ENCODE results near the gene CHN2. TPM values are rescaled to one million over a fixed set of nuclear protein-coding genes. Genes with fewer than 3 reads are reported as not detected.
A peak's percentile ranks its signal among the peaks of the same experiment; 100 is the strongest.

The CHN2 gene
- total RNA-seq, 6 donors from 2014 or later, result 6.2 to 13.7 (median 11.2) TPM

DNA sequence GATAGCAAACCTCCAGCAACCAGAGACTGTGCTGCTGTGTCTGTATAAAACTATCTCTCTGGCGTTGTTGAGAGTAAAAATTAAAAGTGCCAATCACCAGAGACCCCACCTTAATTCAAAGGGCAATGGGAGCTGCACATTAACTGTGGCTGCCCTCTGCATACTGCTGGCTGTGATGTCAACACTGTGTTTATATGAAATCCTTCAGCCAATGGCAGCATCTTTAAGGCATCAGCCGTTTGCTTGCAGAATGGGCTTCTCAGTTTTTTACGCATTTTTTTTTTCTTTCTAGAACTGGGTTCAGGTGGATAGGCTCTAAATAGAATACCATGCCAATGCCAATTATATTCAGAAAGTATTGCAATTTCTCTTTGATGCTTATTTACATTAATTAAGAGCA lies 47.7 kb downstream of the CHN2 start:
- no peaks in the 10 kb centered on the region for H3K9me3 ChIP-seq
- ATAC-seq (ENCODE audit: low FRiP score in 2 of 2), result no peak
- H3K27me3 ChIP-seq, result no peaks in the 10 kb centered on the region
- no peak for TF ChIP-seq EP300 (IDR thresholded peaks at IDR 0.05)
- TF ChIP-seq, protein P1, sequence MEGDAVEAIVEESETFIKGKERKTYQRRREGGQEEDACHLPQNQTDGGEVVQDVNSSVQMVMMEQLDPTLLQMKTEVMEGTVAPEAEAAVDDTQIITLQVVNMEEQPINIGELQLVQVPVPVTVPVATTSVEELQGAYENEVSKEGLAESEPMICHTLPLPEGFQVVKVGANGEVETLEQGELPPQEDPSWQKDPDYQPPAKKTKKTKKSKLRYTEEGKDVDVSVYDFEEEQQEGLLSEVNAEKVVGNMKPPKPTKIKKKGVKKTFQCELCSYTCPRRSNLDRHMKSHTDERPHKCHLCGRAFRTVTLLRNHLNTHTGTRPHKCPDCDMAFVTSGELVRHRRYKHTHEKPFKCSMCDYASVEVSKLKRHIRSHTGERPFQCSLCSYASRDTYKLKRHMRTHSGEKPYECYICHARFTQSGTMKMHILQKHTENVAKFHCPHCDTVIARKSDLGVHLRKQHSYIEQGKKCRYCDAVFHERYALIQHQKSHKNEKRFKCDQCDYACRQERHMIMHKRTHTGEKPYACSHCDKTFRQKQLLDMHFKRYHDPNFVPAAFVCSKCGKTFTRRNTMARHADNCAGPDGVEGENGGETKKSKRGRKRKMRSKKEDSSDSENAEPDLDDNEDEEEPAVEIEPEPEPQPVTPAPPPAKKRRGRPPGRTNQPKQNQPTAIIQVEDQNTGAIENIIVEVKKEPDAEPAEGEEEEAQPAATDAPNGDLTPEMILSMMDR (IDR thresholded peaks at IDR 0.05), result no peak
- TF ChIP-seq POLR2A (IDR thresholded peaks at IDR 0.05), result no peak
- TF ChIP-seq POLR2AphosphoS5 (IDR thresholded peaks at IDR 0.05), result no peak
- WGBS, 2 donors, result 72 to 77% methylated on average over 3 of the region's 3 CpGs
- peaks cover 0 to 2% (median 0%) of the 10 kb centered on the region in 4 donors for H3K4me1 ChIP-seq
- H3K4me3 ChIP-seq, result no peak overlapping the region
- H3K36me3 ChIP-seq, result no peaks in the 10 kb centered on the region
- no peak overlapping the region for H3K27ac ChIP-seq
- DNase-seq, result no peak

DNA sequence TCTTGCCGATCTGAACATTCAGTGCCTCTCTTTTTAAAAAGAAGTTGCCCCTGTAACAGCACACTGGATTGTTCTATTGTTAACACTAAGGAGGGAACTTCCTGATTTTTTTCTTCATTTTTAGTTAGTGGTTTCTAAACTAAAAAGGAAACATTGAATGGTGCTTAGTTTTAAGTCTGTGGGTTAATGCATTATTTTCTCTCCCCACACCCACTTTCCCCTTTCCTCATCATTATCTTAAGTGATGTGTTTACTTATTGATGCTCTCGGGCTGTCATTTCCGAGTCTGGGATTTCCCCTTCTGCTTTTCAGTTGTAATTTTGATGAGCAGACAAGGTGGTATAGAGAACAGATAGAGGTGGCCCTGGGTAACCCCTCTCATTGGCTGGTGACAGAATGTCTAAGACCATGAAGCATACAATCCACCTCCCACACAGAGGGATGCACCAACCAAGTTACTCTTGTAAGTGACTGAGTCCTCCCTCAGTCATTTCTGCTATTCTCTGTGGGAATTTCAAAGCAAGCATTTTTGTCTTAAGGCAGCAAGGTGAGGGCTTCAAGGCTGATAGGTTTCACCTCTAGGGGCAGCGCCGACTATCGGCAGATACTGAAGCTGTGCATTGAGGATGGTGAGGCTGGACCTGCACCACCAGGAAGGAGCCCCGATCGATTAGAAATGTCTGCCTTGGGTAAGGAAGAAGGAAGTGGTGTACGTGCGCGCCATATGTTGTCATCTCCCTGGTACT lies 49.5 kb downstream of the CHN2 start:
- H3K4me3 ChIP-seq, result no peak overlapping the region
- no peaks in the 10 kb centered on the region for H3K9me3 ChIP-seq
- H3K4me1 ChIP-seq, result peaks cover 0 to 4% (median 1%) of the 10 kb centered on the region in 4 donors
- no peak overlapping the region for H3K27ac ChIP-seq
- DNase-seq (no peak), ATAC-seq (ENCODE audit: low FRiP score in 2 of 2) (no peak)
- no peaks in the 10 kb centered on the region for H3K27me3 ChIP-seq
- H3K36me3 ChIP-seq, result no peaks in the 10 kb centered on the region
- WGBS, 2 donors, result 68 to 71% methylated on average over 11 of the region's 11 CpGs
- TF ChIP-seq POLR2A (IDR thresholded peaks at IDR 0.05), result no peak
- TF ChIP-seq EP300 (IDR thresholded peaks at IDR 0.05), result no peak
- TF ChIP-seq, protein P1 (IDR thresholded peaks at IDR 0.05), result no peak
- TF ChIP-seq POLR2AphosphoS5 (IDR thresholded peaks at IDR 0.05), result no peak

DNA sequence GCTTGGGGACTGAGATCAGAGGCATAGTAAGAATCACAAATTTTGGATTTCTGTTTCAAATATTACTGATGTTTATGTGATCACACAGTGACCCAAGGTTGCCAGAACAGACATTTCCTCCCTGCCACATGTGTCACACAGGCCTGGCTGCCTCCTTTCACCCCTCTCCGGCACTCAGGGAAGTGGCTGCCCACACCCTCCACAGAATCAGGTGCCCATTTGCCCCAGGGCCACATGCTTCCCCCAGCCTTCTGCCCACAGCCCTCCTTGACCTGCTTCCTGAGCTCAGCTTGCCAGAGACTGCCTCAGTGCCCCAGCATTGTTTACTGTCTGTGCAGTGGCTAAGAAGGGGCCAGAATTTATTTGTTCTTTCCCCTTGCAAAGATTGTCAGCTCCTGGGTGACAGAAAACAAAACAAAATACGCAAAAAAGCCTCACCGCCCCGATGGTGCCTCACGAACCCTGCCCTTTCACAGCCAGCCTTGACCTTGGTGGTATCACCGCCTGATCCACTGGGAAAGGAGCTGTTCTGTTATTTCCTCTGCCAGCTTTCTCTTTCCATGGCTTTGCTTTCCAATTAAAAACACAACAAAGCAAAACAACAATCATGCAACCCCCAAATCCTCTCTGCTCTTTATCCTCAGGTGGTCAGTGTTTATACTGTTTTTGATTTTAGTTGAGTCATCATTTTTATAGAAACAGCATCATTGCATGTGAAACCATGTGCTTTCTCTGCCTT lies 52.8 kb downstream of the CHN2 start:
- Histone ChIP-seq H3K4me3 (no peak overlapping the region), H3K27me3 (no peaks in the 10 kb centered on the region), H3K27ac (no peak overlapping the region), H3K9me3 (no peaks in the 10 kb centered on the region), H3K36me3 (no peaks in the 10 kb centered on the region), H3K4me1 (peaks cover 0 to 4% (median 1%) of the 10 kb centered on the region in 4 donors)
- WGBS, 2 donors, result 69 to 85% methylated on average over 6 of the region's 6 CpGs
- TF ChIP-seq POLR2AphosphoS5 (IDR thresholded peaks at IDR 0.05) (no peak), EP300 (IDR thresholded peaks at IDR 0.05) (no peak), POLR2A (IDR thresholded peaks at IDR 0.05) (no peak)
- TF ChIP-seq, protein P1 (IDR thresholded peaks at IDR 0.05), result no peak
- DNase-seq, result no peak
- ATAC-seq (ENCODE audit: low FRiP score in 2 of 2), result no peak

DNA sequence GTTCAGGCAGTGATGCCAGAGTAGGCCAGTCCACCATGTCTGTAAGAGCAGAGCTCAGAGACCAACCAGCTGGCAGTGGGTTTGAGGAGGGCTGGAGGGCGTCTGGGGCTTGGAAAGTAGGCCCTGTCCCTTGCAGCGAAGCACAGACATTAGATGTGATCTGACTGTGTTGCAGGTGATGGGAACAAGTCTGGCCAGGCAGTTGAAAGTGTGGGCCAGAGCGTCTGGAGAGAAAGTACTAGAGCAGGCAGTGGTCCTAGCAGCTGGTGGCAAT lies 53.3 kb downstream of the CHN2 start:
- ATAC-seq (ENCODE audit: low FRiP score in 2 of 2) (no peak), DNase-seq (no peak)
- WGBS, 2 donors, result 94 to 95% methylated on average over 3 of the region's 3 CpGs
- Histone ChIP-seq H3K36me3 (no peaks in the 10 kb centered on the region), H3K9me3 (no peaks in the 10 kb centered on the region), H3K27me3 (no peaks in the 10 kb centered on the region), H3K27ac (peak overlapping the region in 1 of 4 donors; percentile 3), H3K4me3 (no peak overlapping the region), H3K4me1 (peaks cover 0 to 4% (median 1%) of the 10 kb centered on the region in 4 donors)
- TF ChIP-seq EP300 (IDR thresholded peaks at IDR 0.05), result no peak
- TF ChIP-seq POLR2AphosphoS5 (IDR thresholded peaks at IDR 0.05), result no peak
- TF ChIP-seq, protein P1 (IDR thresholded peaks at IDR 0.05), result no peak
- no peak for TF ChIP-seq POLR2A (IDR thresholded peaks at IDR 0.05)

Measured in upper lobe of left lung (tissue), 6 donors.